ENCODE measurements around the gene IGFL2. TPM values are rescaled to one million over a fixed set of nuclear protein-coding genes. Genes with fewer than 3 reads are reported as not detected.

The IGFL2 gene
- total RNA-seq, 1 experiment from 2014 or later, result not detected

- ATAC-seq (no peak), DNase-seq (ENCODE audit: low read depth, low spot score) (no peak)
- no peaks in the 10 kb centered on the region for H3K79me2 ChIP-seq (ENCODE audit: insufficient read depth, low read length)
- no peaks in the 10 kb centered on the region for H3K9me3 ChIP-seq (ENCODE audit: control insufficient read depth in 1 of 2, insufficient read depth in 1 of 2, low read depth in 1 of 2, low read length in 2 of 2)
- H3K9me2 ChIP-seq (ENCODE audit: insufficient read depth), result no peaks in the 10 kb centered on the region
- no peaks in the 10 kb centered on the region for H3K36me3 ChIP-seq (ENCODE audit: control insufficient read depth in 1 of 2, insufficient read depth in 2 of 2, low read length in 2 of 2)
- TF ChIP-seq RAD21 (IDR thresholded peaks at IDR 0.05; ENCODE audit: low read depth) (no peak), EZH2phosphoT487 (IDR thresholded peaks at IDR 0.05; ENCODE audit: borderline replicate concordance) (no peak), ZNF274 (IDR thresholded peaks at IDR 0.05; ENCODE audit: low read depth, low read length) (no peak), POLR2A (IDR thresholded peaks at IDR 0.05; ENCODE audit: borderline replicate concordance, extremely low read depth, insufficient read depth, insufficient read length) (no peak), REST (IDR thresholded peaks at IDR 0.05; ENCODE audit: low read depth) (no peak), EZH2 (IDR thresholded peaks at IDR 0.05) (no peak), ATF3 (IDR thresholded peaks at IDR 0.05) (no peak), ELF1 (IDR thresholded peaks at IDR 0.05; ENCODE audit: borderline replicate concordance, low read depth) (no peak)
- peak overlapping the region; percentile 29; the same call in 1 of the 2 replicates for H3K4me2 ChIP-seq (ENCODE audit: low read length)
- H3K27me3 ChIP-seq (ENCODE audit: insufficient read depth, low read length), result peaks cover 3% of the 10 kb centered on the region
- no peak overlapping the region for H3K27ac ChIP-seq (ENCODE audit: low read depth, low read length)
- intact Hi-C loops (cut with micrococcal nuclease), result no loop called here
- H3K9ac ChIP-seq (ENCODE audit: low read length), result no peak overlapping the region
- peaks cover 15 to 45% of the 10 kb centered on the region in 2 experiments for H3K4me1 ChIP-seq (ENCODE audit: control insufficient read depth in 1 of 2, insufficient read depth in 2 of 2, low read length in 2 of 2)
- POLR2A ChIA-PET, result no interaction called here
- H3K4me3 ChIP-seq (replicated peaks in 1 of 2; ENCODE audit: low read depth in 1 of 2, low read length in 2 of 2), result no peak overlapping the region
- no peaks in the 10 kb centered on the region for H4K20me1 ChIP-seq (ENCODE audit: insufficient read depth)
- no TSS peak for BruUV-seq (replicated peaks)
- no peak overlapping the region for H2AFZ ChIP-seq (ENCODE audit: low read depth, low read length, poor library complexity, severe bottlenecking)
- CTCF ChIA-PET, result no interaction called here
- RAD21 ChIA-PET (ENCODE audit: low non-redundant PET in 1 of 2, low total read pairs in 2 of 2, uncharacterized antibody in 2 of 2, unreplicated experiment in 2 of 2), result no interaction called here
These were observed 54.4 kb downstream of the IGFL2 start for GRCh38 chr19:46202426-46202825.
